Stimulated activated CD4-positive, alpha-beta T cell treated with anti-CD3 and anti-CD28 coated beads, Interleukin-2, amount 100 ng/mL, for 4 hours (primary cell): ENCODE data around the gene TMEM244.
"Not testable (repeated sequence)": the region's sequence is repeated elsewhere in the genome, so short reads cannot be mapped to it uniquely, and the experiment has no call there.

ENCODE experiments used
- DNase-seq: peaks from one replicate; pipeline ENCODE4 v3.0.0-alpha.2; 2020; ENCODE audit warnings: low read depth

Gene TMEM244

GRCh38 chr6:129866688-129867087 is 5.6 kb upstream of the TMEM244 start:
- no peak for DNase-seq

- DNase-seq: no peak
Measured at GRCh38 chr6:129866256-129866655, 5.1 kb upstream of the TMEM244 start.

GRCh38 chr6:129865013-129865412 is 3.9 kb upstream of the TMEM244 start:
- DNase-seq: no peak

GRCh38 chr6:129863664-129864063 is 2.5 kb upstream of the TMEM244 start:
- DNase-seq: no peak

GRCh38 chr6:129859524-129859923 is 1.6 kb downstream of the TMEM244 start:
- no peak for DNase-seq

GRCh38 chr6:129857838-129858237 is 3.3 kb downstream of the TMEM244 start:
- no peak for DNase-seq

GRCh38 chr6:129853996-129854711 is 7.0 kb downstream of the TMEM244 start:
- no peak for DNase-seq

- DNase-seq: no peak
Measured at GRCh38 chr6:129852257-129852858, 8.8 kb downstream of the TMEM244 start.

- no peak for DNase-seq
Measured at GRCh38 chr6:129849456-129849855, 11.7 kb downstream of the TMEM244 start.

GRCh38 chr6:129846761-129847160 is 14.4 kb downstream of the TMEM244 start:
- no peak for DNase-seq

GRCh38 chr6:129845696-129846095 is 15.4 kb downstream of the TMEM244 start:
- DNase-seq: no peak

- no peak for DNase-seq
Measured at GRCh38 chr6:129844118-129844891, 16.8 kb downstream of the TMEM244 start.

GRCh38 chr6:129843573-129843972 is 17.5 kb downstream of the TMEM244 start:
- DNase-seq: no peak

GRCh38 chr6:129842881-129843409 is 18.2 kb downstream of the TMEM244 start:
- DNase-seq: no peak

- DNase-seq: no peak
Measured at GRCh38 chr6:129842137-129842536, 19.0 kb downstream of the TMEM244 start.

GRCh38 chr6:129839562-129839961 is 21.6 kb downstream of the TMEM244 start:
- DNase-seq: not testable (repeated sequence)

- DNase-seq: no peak
Measured at GRCh38 chr6:129835691-129836090, 25.4 kb downstream of the TMEM244 start.

- no peak for DNase-seq
Measured at GRCh38 chr6:129832299-129832698, 28.8 kb downstream of the TMEM244 start.

GRCh38 chr6:129828229-129828628 is 32.9 kb downstream of the TMEM244 start:
- no peak for DNase-seq

GRCh38 chr6:129818251-129818650 is 42.9 kb downstream of the TMEM244 start:
- DNase-seq: no peak

- DNase-seq: no peak
Measured at GRCh38 chr6:129817821-129818220, 43.3 kb downstream of the TMEM244 start.

- no peak for DNase-seq
Measured at GRCh38 chr6:129817332-129817731, 43.8 kb downstream of the TMEM244 start.
